HEK293T (cell line): ENCODE results near the gene BCHE.

Experiments
- FOXK2 ChIP-seq: fragments of 450-650 bp; IDR thresholded peaks from 2 replicates; pipeline ENCODE4 v1.6.1; 2016; ENCODE audit warnings: mild to moderate bottlenecking
- FOXM1 ChIP-seq: fragments of 450-650 bp; IDR thresholded peaks from 2 replicates; pipeline ENCODE4 v1.6.1; 2017; ENCODE audit warnings: mild to moderate bottlenecking, borderline replicate concordance
- LEF1 ChIP-seq: fragments of 450-650 bp; IDR thresholded peaks from 2 replicates; pipeline ENCODE4 v1.6.1; 2017; ENCODE audit warnings: mild to moderate bottlenecking, borderline replicate concordance
- SP1 ChIP-seq: fragments of 450-650 bp; IDR thresholded peaks from 2 replicates; pipeline ENCODE4 v1.6.1; 2017
- SUZ12 ChIP-seq: fragments of 450-650 bp; IDR thresholded peaks from 2 replicates; pipeline ENCODE4 v1.6.1; 2016; ENCODE audit warnings: mild to moderate bottlenecking
- ZNF384 ChIP-seq: fragments of 450-650 bp; IDR thresholded peaks from 2 replicates; pipeline ENCODE4 v1.6.1; 2016

- no peak for TF ChIP-seq FOXK2
- TF ChIP-seq ZNF384 = no peak
- TF ChIP-seq FOXM1 = no peak
- TF ChIP-seq SP1 = no peak
- TF ChIP-seq SUZ12 = no peak
- no peak for TF ChIP-seq LEF1
These were observed 108.3 kb downstream of the BCHE start for GRCh38 chr3:165728924-165729323.
